ENCODE measurements around the gene SIRT3.

DNA sequence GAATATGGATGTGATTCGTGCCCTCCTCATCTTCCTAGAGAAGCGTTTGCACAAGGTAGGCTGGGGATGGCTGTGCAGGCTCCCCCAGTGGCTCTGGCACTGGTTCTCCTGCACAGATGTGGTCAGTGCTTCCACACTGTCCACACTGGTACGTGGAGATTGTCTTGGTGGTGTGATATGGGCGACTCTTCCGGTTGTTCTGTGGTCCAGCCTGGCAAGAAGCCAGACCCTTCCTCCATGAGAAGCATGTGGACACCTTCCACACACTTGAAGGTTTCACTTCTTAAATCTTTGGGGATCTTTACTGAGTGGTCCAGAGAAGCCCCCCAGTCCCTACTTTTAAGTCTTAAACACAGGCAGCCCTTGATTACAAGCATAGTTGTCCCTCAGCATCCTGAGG is 24.8 kb downstream of the SIRT3 start:
- TF ChIP-seq POLR2AphosphoS5 (IDR thresholded peaks at IDR 0.05; ENCODE audit: borderline replicate concordance, low read depth, low read length) (no peak), EZH2 (IDR thresholded peaks at IDR 0.05) (no peak), FOXP2 (optimal IDR thresholded peaks at IDR 0.05; ENCODE audit: control extremely low read depth, extremely low read length, insufficient read depth) (no peak)

All from SK-N-MC (cell line).